ENCODE data around the gene DNM3.

Gene DNM3

DNA sequence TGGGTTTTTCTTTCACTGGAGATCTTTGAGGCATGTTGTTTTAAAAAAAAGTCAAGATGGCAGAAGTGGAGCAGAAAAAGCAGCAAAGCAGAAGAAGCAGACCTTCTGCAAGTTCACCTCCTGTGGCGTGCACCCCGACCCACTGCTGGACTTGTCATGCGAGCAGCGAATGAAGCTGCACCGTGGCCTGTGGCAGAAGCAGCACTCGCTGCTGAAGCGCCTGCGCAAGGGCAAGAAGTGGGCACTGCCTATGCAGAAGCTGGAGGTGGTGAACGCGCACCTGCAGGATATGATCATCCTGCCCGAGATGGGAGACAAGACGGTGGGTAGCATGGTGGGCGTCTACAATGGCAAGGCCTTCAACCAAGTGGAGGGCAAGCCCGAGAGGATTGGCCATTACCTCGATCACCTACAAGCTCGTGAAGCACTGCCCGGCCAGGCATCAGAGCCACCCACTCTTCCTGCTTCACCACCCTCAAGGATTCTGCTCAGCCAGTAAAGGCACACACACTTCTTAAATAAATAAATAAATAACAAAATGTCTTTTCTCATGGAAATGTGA lies 37.8 kb upstream of the DNM3 start:
- H3K4me1 ChIP-seq (ENCODE audit: control insufficient read depth, low read length): no peaks in the 10 kb centered on the region
- no peaks in the 10 kb centered on the region for H3F3A ChIP-seq (ENCODE audit: control insufficient read depth, insufficient read depth)
- TF ChIP-seq, protein P1, sequence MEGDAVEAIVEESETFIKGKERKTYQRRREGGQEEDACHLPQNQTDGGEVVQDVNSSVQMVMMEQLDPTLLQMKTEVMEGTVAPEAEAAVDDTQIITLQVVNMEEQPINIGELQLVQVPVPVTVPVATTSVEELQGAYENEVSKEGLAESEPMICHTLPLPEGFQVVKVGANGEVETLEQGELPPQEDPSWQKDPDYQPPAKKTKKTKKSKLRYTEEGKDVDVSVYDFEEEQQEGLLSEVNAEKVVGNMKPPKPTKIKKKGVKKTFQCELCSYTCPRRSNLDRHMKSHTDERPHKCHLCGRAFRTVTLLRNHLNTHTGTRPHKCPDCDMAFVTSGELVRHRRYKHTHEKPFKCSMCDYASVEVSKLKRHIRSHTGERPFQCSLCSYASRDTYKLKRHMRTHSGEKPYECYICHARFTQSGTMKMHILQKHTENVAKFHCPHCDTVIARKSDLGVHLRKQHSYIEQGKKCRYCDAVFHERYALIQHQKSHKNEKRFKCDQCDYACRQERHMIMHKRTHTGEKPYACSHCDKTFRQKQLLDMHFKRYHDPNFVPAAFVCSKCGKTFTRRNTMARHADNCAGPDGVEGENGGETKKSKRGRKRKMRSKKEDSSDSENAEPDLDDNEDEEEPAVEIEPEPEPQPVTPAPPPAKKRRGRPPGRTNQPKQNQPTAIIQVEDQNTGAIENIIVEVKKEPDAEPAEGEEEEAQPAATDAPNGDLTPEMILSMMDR (IDR thresholded peaks at IDR 0.05; ENCODE audit: low read depth, low read length, poor library complexity, severe bottlenecking): no peak
- no peak for TF ChIP-seq EZH2phosphoT487 (IDR thresholded peaks at IDR 0.05; ENCODE audit: borderline replicate concordance, low read length)
- no peaks in the 10 kb centered on the region for H3K27me3 ChIP-seq (ENCODE audit: control insufficient read depth, low read length)
- no peaks in the 10 kb centered on the region; the same call in 1 of the 2 replicates for H3K36me3 ChIP-seq (ENCODE audit: control insufficient read depth, low read length)
- no peaks in the 10 kb centered on the region for H3K9me2 ChIP-seq (replicated peaks; ENCODE audit: control insufficient read depth, low read length)
- no peaks in the 10 kb centered on the region for H3K9me3 ChIP-seq (ENCODE audit: control insufficient read depth, insufficient read depth, low read length)
- no peak overlapping the region for H3K27ac ChIP-seq (ENCODE audit: low read depth, low read length)
- no peaks in the 10 kb centered on the region for H4K20me1 ChIP-seq (ENCODE audit: control insufficient read depth, insufficient read depth, low read depth, low read length)
- no peak overlapping the region for H3K4me2 ChIP-seq (ENCODE audit: low read length)
- no peak overlapping the region for H3K4me3 ChIP-seq (ENCODE audit: low read length)
- no peaks in the 10 kb centered on the region for H3K79me2 ChIP-seq (ENCODE audit: control insufficient read depth, low read length)

DNA sequence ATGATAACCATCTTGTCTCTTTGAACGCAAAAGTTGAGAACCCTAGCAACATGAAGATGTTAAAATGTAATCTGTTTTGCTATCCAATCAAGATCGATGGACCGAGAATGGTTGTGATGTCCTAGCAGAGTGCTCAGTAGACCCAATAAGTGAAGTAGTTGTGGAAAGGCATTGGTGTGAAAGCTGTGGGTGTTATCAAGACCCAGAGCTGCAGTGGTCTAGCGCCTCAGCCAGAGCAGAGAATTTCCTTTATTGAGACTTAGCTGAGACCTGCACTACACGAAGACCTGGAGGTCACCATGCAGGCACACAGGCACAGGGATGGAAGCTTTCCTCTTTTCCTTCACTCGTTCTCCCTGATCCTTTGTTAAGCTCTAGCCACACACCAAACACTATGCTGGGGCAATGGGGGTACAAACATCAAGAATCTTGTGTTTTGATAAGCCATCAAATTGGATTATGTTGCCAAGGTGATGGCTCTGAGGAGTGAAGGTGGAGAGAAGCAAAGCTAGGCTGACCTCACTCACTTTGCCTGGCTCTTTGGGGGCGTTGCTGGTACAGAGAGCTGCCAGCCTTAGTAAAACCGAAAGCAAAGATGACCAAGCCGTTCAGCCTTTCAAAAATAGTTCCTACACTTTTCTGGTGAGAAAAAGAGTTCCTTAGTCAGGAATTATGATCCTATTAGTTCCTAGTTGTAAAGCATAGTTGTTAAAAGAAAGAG lies 35.7 kb upstream of the DNM3 start:
- TF ChIP-seq, protein P1 (IDR thresholded peaks at IDR 0.05; ENCODE audit: low read depth, low read length, poor library complexity, severe bottlenecking): no peak
- no peak for TF ChIP-seq EZH2phosphoT487 (IDR thresholded peaks at IDR 0.05; ENCODE audit: borderline replicate concordance, low read length)
- H3F3A ChIP-seq (ENCODE audit: control insufficient read depth, insufficient read depth): no peaks in the 10 kb centered on the region
- H3K4me2 ChIP-seq (ENCODE audit: low read length): no peak overlapping the region
- H3K27ac ChIP-seq (ENCODE audit: low read depth, low read length): no peak overlapping the region
- H3K4me3 ChIP-seq (ENCODE audit: low read length): no peak overlapping the region
- no peaks in the 10 kb centered on the region for H3K36me3 ChIP-seq (ENCODE audit: control insufficient read depth, low read length)
- no peaks in the 10 kb centered on the region for H3K9me2 ChIP-seq (replicated peaks; ENCODE audit: control insufficient read depth, low read length)
- H3K79me2 ChIP-seq (ENCODE audit: control insufficient read depth, low read length): no peaks in the 10 kb centered on the region
- no peaks in the 10 kb centered on the region for H3K4me1 ChIP-seq (ENCODE audit: control insufficient read depth, low read length)
- no peaks in the 10 kb centered on the region for H3K27me3 ChIP-seq (ENCODE audit: control insufficient read depth, low read length)
- no peaks in the 10 kb centered on the region for H4K20me1 ChIP-seq (ENCODE audit: control insufficient read depth, insufficient read depth, low read depth, low read length)
- no peaks in the 10 kb centered on the region for H3K9me3 ChIP-seq (ENCODE audit: control insufficient read depth, insufficient read depth, low read length)

DNA sequence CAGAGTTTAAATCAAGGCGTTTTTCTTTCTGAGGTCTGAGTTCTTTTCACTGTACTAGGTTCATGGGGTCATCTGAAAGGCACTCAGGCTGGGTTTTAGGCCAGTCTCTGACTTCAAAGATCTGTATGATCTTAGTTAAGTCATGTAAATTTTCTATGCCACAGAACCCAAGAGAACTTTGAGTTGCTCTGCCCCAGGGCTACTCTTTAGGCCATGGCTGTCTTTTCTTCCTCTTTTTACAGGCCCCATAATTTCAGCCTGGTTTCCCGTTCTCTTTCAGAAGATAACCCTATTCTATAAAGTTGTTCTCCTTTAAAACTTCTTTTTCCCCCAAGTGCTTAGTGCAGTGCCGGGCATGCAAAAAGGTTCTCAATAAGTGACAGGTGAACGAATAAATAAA lies 33.7 kb upstream of the DNM3 start:
- TF ChIP-seq, protein P1 (IDR thresholded peaks at IDR 0.05; ENCODE audit: low read depth, low read length, poor library complexity, severe bottlenecking): no peak
- TF ChIP-seq EZH2phosphoT487 (IDR thresholded peaks at IDR 0.05; ENCODE audit: borderline replicate concordance, low read length): no peak
- Histone ChIP-seq H4K20me1 (ENCODE audit: control insufficient read depth, insufficient read depth, low read depth, low read length) (no peaks in the 10 kb centered on the region), H3K79me2 (ENCODE audit: control insufficient read depth, low read length) (no peaks in the 10 kb centered on the region), H3K4me1 (ENCODE audit: control insufficient read depth, low read length) (no peaks in the 10 kb centered on the region), H3K27me3 (ENCODE audit: control insufficient read depth, low read length) (no peaks in the 10 kb centered on the region), H3K27ac (ENCODE audit: low read depth, low read length) (no peak overlapping the region), H3K9me3 (ENCODE audit: control insufficient read depth, insufficient read depth, low read length) (no peaks in the 10 kb centered on the region), H3K4me3 (ENCODE audit: low read length) (no peak overlapping the region), H3K4me2 (ENCODE audit: low read length) (no peak overlapping the region), H3K36me3 (ENCODE audit: control insufficient read depth, low read length) (no peaks in the 10 kb centered on the region), H3K9me2 (replicated peaks; ENCODE audit: control insufficient read depth, low read length) (no peaks in the 10 kb centered on the region), H3F3A (ENCODE audit: control insufficient read depth, insufficient read depth) (no peaks in the 10 kb centered on the region)

Data from DOHH2 (cell line).